PC-9 (cell line): ENCODE results near the gene TNFSF9. TPM values are rescaled to one million over a fixed set of nuclear protein-coding genes. Genes with fewer than 3 reads are reported as not detected.

Source experiments
- BruUV-seq: library from RNA; stranded (reverse); fragments of 400-500 nt; replicated peaks from 2 replicates; lab custom pipeline; 2021; lab: Mats Ljungman, UMichigan
- CTCF ChIA-PET: fragments of 300-600 bp; sonication (Branson Sonifier 250); formaldehyde crosslinking; loops from one replicate; lab custom pipeline; 2022; ENCODE audit warnings: antibody characterized with exemption; lab: Charles Lee
- POLR2A ChIA-PET: fragments of 300-600 bp; sonication (Branson Sonifier 250); formaldehyde crosslinking; loops from one replicate; lab custom pipeline; 2022; ENCODE audit warnings: antibody characterized with exemption; ENCODE audit not compliant: unreplicated experiment; lab: Charles Lee
- DNase-seq, 2 experiments: peaks; one replicate each; pipeline versions ENCODE4 v3.0.0 to v3.0.0-alpha.2; 2015 to 2022; ENCODE audit warnings: mixed read lengths in 1 of 2
- H2AFZ ChIP-seq: fragments of 200-600 bp; sonication (generic); 2 replicates; pipeline ENCODE4 v1.8.1; 2017; ENCODE audit warnings: antibody characterized with exemption
- H3F3A ChIP-seq: fragments of 200-600 bp; sonication (generic); 2 replicates; pipeline ENCODE4 v1.8.1; 2017; ENCODE audit warnings: antibody characterized with exemption, mild to moderate bottlenecking, low read depth; ENCODE audit not compliant: insufficient read depth
- H3K27ac ChIP-seq: fragments of 200-600 bp; sonication (generic); 2 replicates; pipeline ENCODE4 v1.6.1; 2016; ENCODE audit warnings: mixed run types
- H3K27me3 ChIP-seq: fragments of 200-600 bp; sonication (generic); 2 replicates; pipeline ENCODE4 v1.6.1; 2016; ENCODE audit warnings: low read depth, mixed run types; ENCODE audit not compliant: insufficient read depth
- H3K36me3 ChIP-seq: fragments of 200-600 bp; sonication (generic); 2 replicates; pipeline ENCODE4 v1.6.1; 2016; ENCODE audit warnings: low read depth, mixed run types
- H3K4me1 ChIP-seq: fragments of 200-600 bp; sonication (generic); replicated peaks from 2 replicates; pipeline ENCODE4 v1.6.1; 2016; ENCODE audit warnings: mixed run types; ENCODE audit not compliant: insufficient read depth
- H3K4me2 ChIP-seq: fragments of 200-600 bp; sonication (generic); 2 replicates; pipeline ENCODE4 v1.6.1; 2017; ENCODE audit warnings: mixed run types
- H3K4me3 ChIP-seq: fragments of 200-600 bp; sonication (generic); 2 replicates; pipeline ENCODE4 v1.6.1; 2016; ENCODE audit warnings: mixed run types
- H3K79me2 ChIP-seq: fragments of 200-600 bp; sonication (generic); 2 replicates; pipeline ENCODE4 v1.6.1; 2017; ENCODE audit warnings: low read depth, mixed run types
- H3K9me2 ChIP-seq: fragments of 200-600 bp; sonication (generic); 2 replicates; pipeline ENCODE4 v1.8.1; 2017; ENCODE audit warnings: mild to moderate bottlenecking; ENCODE audit not compliant: insufficient read depth
- H3K9me3 ChIP-seq: fragments of 200-600 bp; sonication (generic); 2 replicates; pipeline ENCODE4 v1.8.1; 2016; ENCODE audit warnings: low read depth; ENCODE audit not compliant: insufficient read depth
- H4K20me1 ChIP-seq: fragments of 200-600 bp; sonication (generic); 2 replicates; pipeline ENCODE4 v1.8.1; 2017; ENCODE audit not compliant: insufficient read depth
- EZH2 ChIP-seq: fragments of 200-600 bp; sonication (generic); IDR thresholded peaks from 2 replicates; pipeline ENCODE4 v1.8.0; 2017; ENCODE audit warnings: antibody characterized with exemption, low read depth
- intact Hi-C: fragments of 100-400 bp; cut with micrococcal nuclease; formaldehyde crosslinking; loops from one replicate; pipeline ENCODE4 v1.10.0; 2022; ENCODE audit not compliant: unreplicated experiment
- total RNA-seq: library from RNA; stranded (reverse); gene quantifications from 2 replicates; pipeline ENCODE4 v1.2.3, GENCODE V29; 2021
- TF ChIP-seq, protein P1 (sequence below): fragments of 200-600 bp; sonication (generic); conservative IDR thresholded peaks from 2 replicates; pipeline ENCODE4 v1.6.1; 2017; ENCODE audit warnings: mixed run types, antibody characterized with exemption, mild to moderate bottlenecking, moderate library complexity

The TNFSF9 gene
- total RNA-seq, 1 experiment from 2014 or later = 11.2 TPM

DNA sequence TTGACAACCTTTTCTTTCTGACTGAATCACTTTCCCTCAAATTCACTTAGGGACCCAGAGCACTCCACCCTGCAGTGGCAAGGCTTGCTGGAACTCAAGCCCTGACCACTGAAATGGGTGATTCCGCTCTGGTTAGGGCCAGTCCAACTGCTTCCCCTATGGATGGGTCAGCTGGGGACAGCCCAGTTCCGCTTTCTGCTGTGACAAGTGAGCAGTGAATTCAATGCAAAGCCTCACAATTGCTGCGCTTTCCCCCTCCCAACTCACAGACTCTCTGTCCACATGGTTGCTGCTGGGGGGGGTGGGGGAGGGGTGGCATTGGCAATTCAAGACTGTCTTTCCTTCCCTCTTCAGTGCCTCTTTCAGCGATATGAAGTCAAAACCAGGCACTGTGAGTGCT lies 41.4 kb downstream of the TNFSF9 start:
- Histone ChIP-seq H3K9me2 (no peaks in the 10 kb centered on the region), H3K27ac (no peak overlapping the region), H3K36me3 (no peaks in the 10 kb centered on the region), H4K20me1 (no peaks in the 10 kb centered on the region), H3K27me3 (0 out of 2 replicates have a peak, but pooled peaks cover 11% of the 10 kb centered on the region), H3K4me3 (no peak overlapping the region), H3F3A (no peaks in the 10 kb centered on the region), H3K79me2 (no peaks in the 10 kb centered on the region), H3K4me1 (peaks cover 15% of the 10 kb centered on the region), H3K9me3 (no peaks in the 10 kb centered on the region), H2AFZ (no peak overlapping the region), H3K4me2 (no peak overlapping the region)
- CTCF ChIA-PET = no interaction called here
- intact Hi-C loops = no loop called here
- BruUV-seq = no TSS peak
- DNase-seq = no peak
- TF ChIP-seq, protein P1, sequence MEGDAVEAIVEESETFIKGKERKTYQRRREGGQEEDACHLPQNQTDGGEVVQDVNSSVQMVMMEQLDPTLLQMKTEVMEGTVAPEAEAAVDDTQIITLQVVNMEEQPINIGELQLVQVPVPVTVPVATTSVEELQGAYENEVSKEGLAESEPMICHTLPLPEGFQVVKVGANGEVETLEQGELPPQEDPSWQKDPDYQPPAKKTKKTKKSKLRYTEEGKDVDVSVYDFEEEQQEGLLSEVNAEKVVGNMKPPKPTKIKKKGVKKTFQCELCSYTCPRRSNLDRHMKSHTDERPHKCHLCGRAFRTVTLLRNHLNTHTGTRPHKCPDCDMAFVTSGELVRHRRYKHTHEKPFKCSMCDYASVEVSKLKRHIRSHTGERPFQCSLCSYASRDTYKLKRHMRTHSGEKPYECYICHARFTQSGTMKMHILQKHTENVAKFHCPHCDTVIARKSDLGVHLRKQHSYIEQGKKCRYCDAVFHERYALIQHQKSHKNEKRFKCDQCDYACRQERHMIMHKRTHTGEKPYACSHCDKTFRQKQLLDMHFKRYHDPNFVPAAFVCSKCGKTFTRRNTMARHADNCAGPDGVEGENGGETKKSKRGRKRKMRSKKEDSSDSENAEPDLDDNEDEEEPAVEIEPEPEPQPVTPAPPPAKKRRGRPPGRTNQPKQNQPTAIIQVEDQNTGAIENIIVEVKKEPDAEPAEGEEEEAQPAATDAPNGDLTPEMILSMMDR = no peak
- no peak for TF ChIP-seq EZH2
- POLR2A ChIA-PET = no interaction called here

DNA sequence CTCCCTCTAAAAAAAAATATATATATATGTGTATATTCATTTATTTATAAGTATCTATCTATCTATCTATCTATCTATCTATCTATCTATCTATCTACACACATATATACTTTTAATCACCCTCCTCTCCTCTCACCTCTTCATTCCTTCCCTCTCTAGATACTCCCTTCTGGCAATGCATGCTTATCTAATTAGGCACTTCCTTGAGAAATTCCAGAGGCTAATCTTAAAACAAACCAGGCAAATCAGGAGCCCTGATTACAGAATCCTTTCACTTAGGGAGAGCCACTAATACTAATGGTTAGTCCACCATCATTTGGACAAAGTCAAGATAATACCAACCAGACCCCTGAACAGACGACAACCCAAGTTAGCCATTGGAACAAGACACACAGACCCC lies 42.5 kb downstream of the TNFSF9 start:
- Histone ChIP-seq H4K20me1 (no peaks in the 10 kb centered on the region), H3K27me3 (0 out of 2 replicates have a peak, but pooled peaks cover 11% of the 10 kb centered on the region), H3K36me3 (no peaks in the 10 kb centered on the region), H3K9me3 (no peaks in the 10 kb centered on the region), H3K4me2 (no peak overlapping the region), H3F3A (no peaks in the 10 kb centered on the region), H2AFZ (no peak overlapping the region), H3K27ac (no peak overlapping the region), H3K9me2 (no peaks in the 10 kb centered on the region), H3K4me3 (no peak overlapping the region), H3K4me1 (peaks cover 22% of the 10 kb centered on the region), H3K79me2 (no peaks in the 10 kb centered on the region)
- DNase-seq = no peak
- BruUV-seq = no TSS peak
- intact Hi-C loops = no loop called here
- TF ChIP-seq EZH2 = no peak
- TF ChIP-seq, protein P1 = no peak
- CTCF ChIA-PET = no interaction called here
- POLR2A ChIA-PET = no interaction called here

DNA sequence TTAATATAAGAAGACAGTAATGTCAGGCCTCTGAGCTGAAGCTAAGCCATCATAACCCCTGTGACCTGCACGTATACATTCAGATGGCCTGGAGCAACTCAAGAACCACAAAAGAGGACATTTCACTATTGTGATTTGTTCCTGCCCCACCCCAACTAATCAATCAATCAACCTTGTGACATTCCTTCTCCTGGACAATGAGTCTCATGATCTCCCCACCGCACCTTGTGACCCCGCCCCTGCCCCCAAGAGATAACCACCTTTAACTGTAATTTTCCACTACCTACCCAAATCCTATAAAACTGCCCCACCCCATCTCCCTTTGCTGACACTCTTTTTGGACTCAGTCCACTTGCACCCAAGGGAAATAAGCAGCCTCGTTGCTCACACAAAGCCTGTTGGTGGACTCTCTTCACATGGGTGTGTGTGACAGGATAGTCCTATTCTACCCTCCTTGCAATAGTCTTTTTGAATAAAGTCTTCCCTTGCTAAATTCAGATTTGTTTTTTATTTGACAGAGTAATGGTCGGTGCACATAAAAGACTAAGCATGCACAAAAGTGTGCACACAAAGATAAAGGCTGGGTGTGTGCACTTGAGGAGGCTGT lies 46.1 kb downstream of the TNFSF9 start:
- H3K9me2 ChIP-seq = no peaks in the 10 kb centered on the region
- H3K4me2 ChIP-seq = peak overlapping the region; percentile 28; the same call in 1 of the 2 replicates
- H3K4me1 ChIP-seq = peaks cover 34% of the 10 kb centered on the region
- TF ChIP-seq, protein P1 = no peak
- TF ChIP-seq EZH2 = no peak
- H4K20me1 ChIP-seq = no peaks in the 10 kb centered on the region
- no peaks in the 10 kb centered on the region for H3K9me3 ChIP-seq
- POLR2A ChIA-PET = interaction anchor here (0.6 kb wide), 1 partner anchor 104 kb away, joined by 3 read pairs; no protein-coding TSS in a partner anchor
- intact Hi-C loops = no loop called here
- H3K27ac ChIP-seq = peak overlapping the region; percentile 41
- H3F3A ChIP-seq = no peaks in the 10 kb centered on the region
- no TSS peak for BruUV-seq
- peak in 1 of 2 experiments; percentile 61 for DNase-seq
- no peak overlapping the region for H2AFZ ChIP-seq
- CTCF ChIA-PET = interaction anchor here (0.6 kb wide), 1 partner anchor 210 kb away, joined by 3 read pairs; no protein-coding TSS in a partner anchor
- H3K4me3 ChIP-seq = no peak overlapping the region
- H3K79me2 ChIP-seq = no peaks in the 10 kb centered on the region
- 0 out of 2 replicates have a peak, but pooled peaks cover 2% of the 10 kb centered on the region for H3K27me3 ChIP-seq
- no peaks in the 10 kb centered on the region for H3K36me3 ChIP-seq
